Renal cortical epithelial cell (primary cell): ENCODE measurements around the gene C11orf21. TPM values are rescaled to one million over a fixed set of nuclear protein-coding genes. Genes with fewer than 3 reads are reported as not detected.

Source experiments
- DNase-seq: peaks from one replicate; pipeline ENCODE4 v3.0.0-alpha.2; 2011; ENCODE audit warnings: low read depth
- total RNA-seq: library from RNA; depleted of rRNA; stranded (reverse); fragments of >200 nt; gene quantifications from 2 replicates; pipeline ENCODE4 v1.2.3, GENCODE V29; 2014

Gene C11orf21
- total RNA-seq, 1 donor from 2014 or later = 0.10 TPM

DNA sequence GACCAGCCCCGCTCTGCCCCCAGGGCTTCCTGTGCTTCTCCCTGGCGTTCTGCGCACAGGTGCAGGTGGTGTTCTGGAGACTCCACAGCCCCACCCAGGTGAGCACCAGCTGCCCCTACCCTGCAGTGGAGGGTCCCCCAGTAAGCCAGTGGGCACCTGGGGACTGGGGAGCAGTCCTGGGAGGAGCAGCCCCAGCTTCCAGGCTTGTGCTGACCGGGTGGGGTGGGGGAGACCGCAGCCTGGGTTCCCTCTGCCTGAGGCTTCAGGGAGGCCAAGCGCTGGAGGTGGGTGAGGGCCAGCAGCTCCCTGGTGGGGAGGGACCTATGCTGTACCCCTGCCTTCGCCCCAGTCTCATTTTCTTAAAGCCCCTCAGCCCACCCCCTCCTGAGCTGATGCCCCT, 7.0 kb upstream of the C11orf21 start:
- DNase-seq = no peak

GRCh38 chr11:2307501-2308331, 6.0 kb upstream of the C11orf21 start:
- no peak for DNase-seq

DNA sequence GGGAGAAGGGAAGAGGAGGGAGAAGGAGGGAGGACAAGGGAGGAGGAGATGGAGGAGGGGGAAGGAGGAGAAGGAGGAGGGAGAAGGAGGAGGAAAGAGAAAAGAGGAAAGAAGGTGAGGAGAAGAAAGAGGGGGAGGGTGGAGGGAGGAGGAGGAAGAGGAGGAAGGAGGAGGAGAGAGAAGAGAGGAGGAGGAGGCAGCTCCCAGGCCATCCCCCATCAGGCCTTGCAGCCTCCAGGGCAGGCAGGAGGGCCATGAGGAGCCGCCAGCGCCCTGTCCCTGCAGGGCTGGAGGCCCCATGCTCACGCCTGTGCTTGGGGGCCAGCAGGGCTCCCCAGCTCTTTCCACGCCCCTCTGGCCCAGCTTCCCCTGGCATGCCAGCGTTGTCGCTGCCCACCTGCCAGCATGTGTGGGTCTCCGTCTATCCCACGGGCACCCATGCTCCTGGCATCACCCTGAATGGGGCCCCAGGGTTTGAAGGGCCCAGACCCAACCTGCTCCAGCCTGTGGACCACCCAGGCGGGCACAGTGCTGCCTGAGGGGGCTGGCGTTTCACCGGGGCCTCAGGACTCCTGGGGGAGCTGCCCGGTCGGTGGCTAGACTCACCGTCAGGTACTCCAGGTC, 5.3 kb upstream of the C11orf21 start:
- no peak for DNase-seq

GRCh38 chr11:2306452-2306823, 4.7 kb upstream of the C11orf21 start:
- no peak for DNase-seq

GRCh38 chr11:2305788-2306451, 4.2 kb upstream of the C11orf21 start:
- DNase-seq = no peak

DNA sequence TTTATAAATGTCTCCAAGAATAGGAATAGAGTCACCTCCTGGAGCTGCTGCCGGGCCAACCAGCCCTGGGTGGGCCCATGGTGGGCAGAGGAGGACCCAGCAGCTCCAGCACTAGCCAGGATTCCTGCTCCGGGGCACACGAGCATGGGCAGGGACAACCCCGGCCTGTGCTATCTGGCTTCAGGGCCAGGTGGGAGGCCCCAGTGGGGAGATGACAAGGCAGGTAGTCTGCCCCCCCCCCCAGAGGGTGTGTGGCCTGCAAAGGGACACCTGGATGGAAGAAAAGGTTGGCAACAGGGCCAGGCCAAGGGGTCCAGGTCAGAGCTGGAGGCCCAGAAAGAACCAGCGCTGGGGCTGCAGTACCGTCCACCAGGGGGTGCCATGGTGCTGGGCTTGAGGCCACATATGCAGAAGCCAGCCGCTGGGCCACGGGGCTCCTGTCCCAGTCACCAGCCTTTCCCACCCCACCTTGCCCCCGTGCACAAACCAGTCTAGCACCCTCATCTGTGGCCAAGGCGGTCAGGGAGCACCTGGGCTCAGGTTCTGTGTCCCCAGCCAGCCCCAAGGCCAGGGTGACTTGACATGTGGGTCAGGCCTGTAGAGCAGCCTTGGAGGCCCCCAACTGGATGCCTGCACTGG, 3.5 kb upstream of the C11orf21 start:
- DNase-seq = peak; percentile 26

DNA sequence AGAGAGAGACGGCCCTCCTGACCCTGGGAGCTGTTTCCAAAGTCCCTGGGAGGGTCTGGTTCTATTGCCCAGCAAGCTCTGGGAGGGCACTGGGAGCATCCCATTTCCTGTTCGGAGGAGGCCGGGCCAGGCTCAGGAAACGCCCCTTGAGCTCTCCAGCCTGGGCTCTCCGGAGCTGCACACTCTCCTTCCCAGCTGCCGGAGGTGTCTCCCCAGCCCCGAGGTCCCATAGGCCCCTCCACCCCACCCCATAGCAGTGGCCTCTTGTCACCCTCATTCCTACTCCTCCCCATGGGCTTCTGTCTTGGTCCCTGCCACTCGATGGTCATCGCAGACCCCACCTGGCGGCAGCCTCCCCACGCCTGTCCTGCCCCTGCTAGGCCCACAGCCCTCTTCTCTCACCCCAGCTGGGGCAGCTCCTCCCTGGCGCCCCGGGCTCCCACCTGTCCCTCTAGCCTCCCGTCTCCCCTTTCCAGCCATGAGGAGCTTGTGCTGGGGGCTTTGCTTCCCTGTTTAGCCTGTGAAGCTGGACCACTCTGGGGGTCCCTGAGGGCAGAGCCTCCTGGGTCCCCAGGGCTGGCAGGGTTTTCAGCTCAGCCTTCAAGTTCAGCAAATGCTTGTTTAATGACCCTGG, 2.9 kb upstream of the C11orf21 start:
- no peak for DNase-seq

DNA sequence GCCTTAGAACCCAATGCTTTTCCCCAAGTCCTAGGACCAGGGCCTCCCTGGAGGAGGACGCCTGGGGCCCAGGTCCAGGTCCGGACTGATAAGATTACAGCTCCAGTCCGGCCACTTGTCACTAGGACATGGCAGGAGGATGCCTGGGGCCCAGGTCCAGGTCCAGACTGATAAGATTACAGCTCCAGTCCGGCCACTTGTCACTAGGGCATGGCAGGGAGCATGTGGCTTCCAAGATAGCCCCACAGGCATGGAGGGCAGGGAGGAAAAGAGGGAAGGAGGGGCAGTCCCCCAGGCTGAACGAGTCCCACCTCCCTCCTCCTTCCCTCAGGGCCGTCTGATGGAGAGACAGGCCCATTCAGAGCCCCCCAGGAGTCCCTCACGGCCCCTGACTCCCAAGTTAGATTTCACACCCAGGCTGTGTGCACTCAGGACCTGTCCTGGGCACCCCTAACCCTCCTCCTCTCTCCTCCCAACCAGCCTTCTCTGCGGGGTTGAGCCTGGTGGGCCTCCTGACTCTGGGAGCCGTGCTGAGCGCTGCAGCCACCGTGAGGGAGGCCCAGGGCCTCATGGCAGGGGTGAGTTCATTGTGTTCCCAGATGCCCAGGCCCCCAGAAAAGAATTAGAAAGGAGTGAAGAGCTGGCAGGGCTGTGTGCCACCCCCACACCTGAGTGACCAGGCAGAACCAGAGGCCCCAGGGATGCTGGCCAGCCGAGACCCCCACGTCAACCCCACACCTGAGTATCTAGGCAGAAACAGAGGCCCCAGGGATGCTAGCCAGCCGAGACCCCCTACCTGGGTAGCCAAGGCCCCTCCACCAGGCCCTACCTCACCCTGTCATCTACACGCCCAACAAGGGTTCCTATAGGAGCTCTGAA, 2.1 kb upstream of the C11orf21 start:
- no peak for DNase-seq

DNA sequence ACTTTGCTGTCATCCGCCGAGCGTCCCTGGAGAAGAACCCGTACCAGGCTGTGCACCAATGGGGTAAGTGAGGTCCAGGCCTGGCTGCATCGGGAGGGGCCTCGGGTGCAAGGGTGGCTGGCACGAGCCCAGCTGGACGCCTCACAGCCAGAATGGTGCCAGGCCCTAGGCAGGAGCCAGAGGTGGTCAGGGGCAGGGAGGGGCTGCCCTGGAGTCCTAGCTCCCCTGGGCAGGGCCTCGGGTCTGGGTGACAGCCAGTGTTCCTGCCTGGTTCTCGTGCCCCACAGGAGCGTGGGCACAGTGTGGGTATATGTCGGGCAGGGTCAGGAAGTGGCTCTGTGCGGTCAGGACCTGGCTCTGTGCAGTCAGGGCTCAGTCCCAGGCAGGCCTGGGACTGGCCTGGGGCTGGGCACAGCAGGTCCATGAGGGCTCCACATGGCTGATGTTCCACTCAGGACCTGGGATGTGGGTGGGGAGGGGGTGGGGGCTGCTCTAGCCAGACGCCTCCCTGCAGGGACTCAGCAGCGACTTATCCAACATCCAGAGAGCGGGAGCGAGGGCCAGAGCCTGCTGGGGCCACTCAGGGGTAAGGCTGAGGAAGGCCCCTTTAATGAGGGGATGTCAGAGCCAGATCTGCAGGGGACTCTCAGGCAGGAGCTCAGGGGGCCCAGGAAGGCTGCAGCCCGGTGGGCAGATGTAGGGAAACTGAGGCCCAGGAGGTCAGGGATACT, 1.3 kb upstream of the C11orf21 start:
- no peak for DNase-seq

DNA sequence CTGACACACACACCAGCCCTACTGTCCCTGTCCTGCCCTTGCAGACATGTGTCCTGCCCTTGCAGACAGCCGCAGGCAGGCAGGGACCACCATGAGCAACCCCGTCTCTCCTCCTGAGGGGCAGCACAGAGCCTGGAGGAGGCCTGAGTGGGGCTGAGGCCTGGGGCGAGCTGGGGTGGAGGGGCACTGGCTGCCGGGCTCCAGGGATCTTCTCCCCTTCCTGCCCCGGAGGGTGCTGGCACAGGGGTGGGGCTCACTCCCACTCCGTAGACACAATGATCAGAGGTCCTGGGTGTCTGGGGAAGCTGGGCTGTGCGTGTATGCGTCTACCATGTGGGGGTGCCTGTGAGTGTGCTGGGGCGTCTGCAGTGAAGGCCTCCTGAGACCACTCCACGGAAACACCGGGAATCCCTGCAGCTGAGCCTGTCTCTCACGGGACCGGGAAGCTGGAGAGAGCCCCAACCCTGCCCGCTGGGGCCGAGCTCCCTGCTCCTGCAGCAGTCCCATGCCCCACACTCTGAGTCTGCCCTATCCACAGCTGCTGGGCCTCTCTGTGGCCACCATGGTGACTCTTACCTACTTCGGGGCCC, 683 bp upstream of the C11orf21 start:
- no peak for DNase-seq

GRCh38 chr11:2300936-2301630, 635 bp downstream of the C11orf21 start:
- no peak for DNase-seq

GRCh38 chr11:2300290-2300935, 1.3 kb downstream of the C11orf21 start:
- no peak for DNase-seq

- DNase-seq = no peak
Observed at GRCh38 chr11:2299773-2300172, 1.9 kb downstream of the C11orf21 start.

DNA sequence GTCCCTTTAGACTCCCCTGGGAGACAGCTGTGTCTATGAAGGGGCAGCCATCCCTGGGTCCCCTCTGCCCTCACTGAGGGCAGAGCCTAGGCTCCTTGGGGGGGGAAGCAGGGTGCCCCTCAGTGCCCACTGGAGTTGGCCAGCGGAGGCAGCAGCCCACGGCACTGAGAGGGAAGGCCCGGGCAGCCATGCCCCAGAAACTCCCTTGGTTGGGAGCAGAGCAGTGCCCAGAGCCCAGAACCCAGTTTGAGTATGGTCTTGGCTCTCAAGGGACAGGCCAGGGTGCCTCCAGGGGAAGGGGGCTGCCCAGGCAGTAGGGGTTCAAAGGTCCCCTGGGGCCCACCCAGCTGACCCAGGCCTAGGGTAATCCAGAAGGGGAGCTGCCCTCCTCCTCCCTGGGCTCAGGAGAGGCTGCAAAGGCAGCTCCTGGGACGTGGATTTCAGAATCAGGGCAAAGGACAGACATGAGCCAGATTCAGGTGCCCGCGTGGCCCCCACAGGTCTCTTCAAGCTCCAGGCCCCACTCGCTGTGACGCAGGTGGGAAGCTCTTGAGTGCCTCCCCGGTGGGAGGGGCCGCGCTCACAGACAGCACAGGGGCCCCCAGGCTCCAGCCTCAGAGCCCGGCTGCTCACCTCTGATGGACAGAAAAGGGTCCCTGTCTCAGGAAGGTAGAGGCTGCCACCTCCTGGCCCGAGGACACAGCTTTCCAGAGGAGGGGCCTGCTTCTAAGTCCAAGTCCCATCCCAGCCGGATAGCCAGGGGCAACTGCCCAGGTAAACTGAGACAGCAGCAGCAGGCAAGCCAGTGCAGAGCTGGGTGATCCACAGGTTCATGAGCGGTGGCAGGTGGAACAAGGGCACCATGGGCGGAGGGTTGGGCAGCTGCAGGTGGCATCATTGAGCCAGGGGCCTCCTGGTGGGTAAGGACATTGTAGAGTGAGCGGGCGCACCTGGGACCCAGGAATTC, 2.6 kb downstream of the C11orf21 start:
- peak; percentile 16 for DNase-seq

GRCh38 chr11:2298131-2298794, 3.5 kb downstream of the C11orf21 start:
- no peak for DNase-seq

DNA sequence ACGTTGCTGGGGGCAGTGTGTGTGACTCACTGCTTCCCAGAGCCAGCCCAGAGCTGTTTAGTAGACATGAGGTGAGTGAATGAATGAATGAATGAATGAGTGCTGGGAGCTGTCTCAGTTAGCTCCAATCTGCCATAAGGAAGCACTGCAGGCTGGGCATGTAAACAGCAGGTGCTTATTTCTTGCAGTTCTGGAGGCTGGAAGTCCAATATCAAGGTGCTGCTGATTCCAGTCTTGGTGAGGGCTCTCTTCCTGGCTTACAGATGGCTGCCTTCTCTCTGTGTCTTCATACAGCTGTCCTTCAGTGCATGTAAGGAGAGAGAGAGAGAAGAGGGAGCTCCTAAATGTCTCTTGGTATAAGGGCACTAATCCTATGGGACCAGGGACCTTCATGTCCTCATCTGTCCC, 4.1 kb downstream of the C11orf21 start:
- no peak for DNase-seq
